GM03348 (cell line): ENCODE data around the gene FGD2.
A peak's percentile ranks its signal among the peaks of the same experiment; 100 is the strongest.
"Not testable (repeated sequence)": the region's sequence is repeated elsewhere in the genome, so short reads cannot be mapped to it uniquely, and the experiment has no call there.

Source experiments
- DNase-seq: peaks from one replicate; pipeline ENCODE4 v3.0.0; 2012; ENCODE audit warnings: low spot score

The FGD2 gene

DNA sequence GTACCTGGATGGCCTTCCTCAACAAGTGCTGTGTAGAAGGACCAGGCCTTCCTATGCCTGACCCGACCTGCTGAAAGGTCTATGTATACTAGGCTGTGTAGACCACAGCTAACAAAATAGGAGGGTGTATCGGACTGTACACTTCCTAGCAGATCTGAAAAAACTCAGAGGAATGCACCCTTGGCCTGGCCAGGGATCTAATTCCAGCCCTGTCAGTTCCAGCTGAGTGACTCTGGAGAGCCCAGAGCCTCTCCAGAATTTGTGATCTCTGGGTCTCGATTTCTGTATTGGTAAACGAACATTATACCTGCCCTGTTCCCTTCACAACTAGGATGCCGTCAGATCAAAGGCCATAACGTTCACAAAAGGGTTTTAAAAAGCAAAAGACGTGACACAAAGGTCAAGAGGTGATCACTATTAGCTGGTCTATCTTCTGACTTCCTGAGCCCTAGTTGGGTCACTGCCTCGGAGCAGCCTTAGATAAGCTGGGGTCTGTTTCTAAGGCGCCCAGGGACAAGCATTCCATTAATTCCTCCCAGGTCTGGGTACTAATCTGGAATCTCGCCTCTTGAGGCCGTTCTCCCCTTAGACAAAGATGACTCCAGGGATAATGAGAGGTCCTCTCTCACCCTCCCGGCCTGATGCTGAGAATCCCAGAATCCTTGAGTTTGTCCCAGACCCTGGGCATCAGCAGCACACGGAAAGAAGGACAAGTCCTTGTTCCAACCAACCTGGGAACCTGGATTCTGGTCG is 33.4 kb upstream of the FGD2 start:
- no peak for DNase-seq

GRCh38 chr6:36973190-36973589 is 32.3 kb upstream of the FGD2 start:
- no peak for DNase-seq

- no peak for DNase-seq
Measured at GRCh38 chr6:36973647-36974046, 31.8 kb upstream of the FGD2 start.

DNA sequence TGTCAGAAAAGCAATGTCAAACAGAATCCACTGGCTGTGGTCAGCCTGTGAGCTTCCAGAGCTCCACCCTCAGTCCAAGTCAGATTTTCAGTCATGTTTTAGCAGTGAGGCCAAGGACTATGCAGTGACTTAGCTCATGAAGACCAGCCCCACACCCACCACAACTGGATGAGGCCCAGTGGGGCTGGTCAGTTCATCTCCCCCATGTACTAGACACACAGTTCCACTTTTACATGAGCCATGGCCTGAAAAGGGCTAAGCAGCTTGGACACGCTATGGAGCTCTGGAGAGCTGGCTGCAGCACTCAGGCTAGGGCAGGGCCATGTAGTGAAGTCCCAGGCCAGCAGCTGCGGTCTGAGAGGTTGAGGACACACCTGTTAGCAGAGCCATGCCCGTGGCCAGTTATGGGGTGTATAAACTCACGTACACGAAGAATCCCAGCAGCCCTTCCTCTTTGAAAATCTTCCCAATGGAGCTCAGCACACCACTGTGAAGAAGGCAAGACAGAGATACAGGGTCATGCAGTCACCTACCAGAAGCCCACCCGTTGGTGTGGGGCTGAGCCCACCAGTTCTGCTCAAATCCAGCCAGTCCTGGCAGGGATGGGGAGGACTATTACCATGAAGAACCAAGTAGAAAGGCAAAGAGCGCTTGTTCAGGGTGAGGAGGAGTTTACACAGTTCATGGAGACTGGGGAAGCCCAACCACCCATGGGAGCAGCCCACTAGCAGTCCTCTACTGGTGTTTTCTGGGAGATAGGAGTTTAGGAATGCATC is 30.0 kb upstream of the FGD2 start:
- no peak for DNase-seq

DNA sequence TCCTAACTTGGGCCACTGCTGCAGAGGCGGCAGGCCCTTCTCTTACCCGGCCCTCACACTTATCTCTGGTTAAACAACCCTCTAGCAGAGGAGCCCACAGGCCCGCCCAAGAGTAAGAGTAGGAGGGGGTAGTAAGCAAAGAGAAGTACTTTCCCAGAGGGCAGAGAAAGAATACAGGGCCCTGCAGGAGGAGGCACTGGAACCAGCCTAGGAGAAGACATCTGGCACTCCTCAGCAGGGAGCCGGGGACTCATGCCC is 29.5 kb upstream of the FGD2 start:
- DNase-seq: no peak

- no peak for DNase-seq
Measured at GRCh38 chr6:36976509-36976908, 28.9 kb upstream of the FGD2 start.

GRCh38 chr6:36976931-36977330 is 28.5 kb upstream of the FGD2 start:
- DNase-seq: no peak

- DNase-seq: peak; percentile 57
Measured at GRCh38 chr6:36977470-36977941, 27.9 kb upstream of the FGD2 start.

GRCh38 chr6:36978421-36979346 is 26.8 kb upstream of the FGD2 start:
- no peak for DNase-seq

DNA sequence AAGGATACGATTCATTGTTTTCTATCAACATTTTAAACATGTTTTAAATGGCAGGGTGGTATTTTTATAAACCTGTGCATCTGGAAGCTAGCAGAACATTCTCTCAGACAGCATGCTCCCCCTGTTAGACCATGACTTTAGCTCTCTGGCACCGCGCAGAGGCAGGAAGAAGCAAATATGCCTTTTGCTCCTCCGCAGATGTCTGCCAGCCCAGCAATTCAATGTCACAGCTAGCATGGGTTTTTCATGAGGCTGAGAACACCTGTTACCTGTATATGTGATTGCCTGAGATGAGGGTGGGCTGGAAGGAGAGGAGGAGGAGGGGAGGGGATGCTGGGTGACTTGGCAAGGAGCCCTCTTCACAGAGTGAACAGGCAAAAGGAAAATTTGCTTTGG is 26.1 kb upstream of the FGD2 start:
- peak; percentile 81 for DNase-seq

GRCh38 chr6:36980129-36980528 is 25.3 kb upstream of the FGD2 start:
- DNase-seq: no peak

GRCh38 chr6:36980876-36981619 is 24.4 kb upstream of the FGD2 start:
- no peak for DNase-seq

DNA sequence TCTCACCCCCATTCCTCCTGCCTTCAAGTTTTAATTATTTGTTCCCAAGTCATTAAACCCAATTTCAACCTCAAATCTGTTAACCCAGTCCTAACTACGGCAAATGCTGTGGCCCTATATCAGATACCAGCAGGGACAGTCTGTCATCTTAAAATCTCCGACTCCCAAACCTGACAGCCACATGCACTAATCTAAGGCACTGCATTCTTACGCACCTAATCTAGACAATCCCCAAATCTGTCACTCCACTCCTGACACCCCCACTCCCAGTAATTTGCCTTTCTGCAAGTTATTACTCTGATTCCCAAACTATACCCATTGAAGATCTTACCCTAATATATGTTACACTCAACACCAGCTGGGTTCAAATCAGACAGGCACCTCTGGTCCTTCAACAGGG is 21.9 kb upstream of the FGD2 start:
- DNase-seq: no peak

DNA sequence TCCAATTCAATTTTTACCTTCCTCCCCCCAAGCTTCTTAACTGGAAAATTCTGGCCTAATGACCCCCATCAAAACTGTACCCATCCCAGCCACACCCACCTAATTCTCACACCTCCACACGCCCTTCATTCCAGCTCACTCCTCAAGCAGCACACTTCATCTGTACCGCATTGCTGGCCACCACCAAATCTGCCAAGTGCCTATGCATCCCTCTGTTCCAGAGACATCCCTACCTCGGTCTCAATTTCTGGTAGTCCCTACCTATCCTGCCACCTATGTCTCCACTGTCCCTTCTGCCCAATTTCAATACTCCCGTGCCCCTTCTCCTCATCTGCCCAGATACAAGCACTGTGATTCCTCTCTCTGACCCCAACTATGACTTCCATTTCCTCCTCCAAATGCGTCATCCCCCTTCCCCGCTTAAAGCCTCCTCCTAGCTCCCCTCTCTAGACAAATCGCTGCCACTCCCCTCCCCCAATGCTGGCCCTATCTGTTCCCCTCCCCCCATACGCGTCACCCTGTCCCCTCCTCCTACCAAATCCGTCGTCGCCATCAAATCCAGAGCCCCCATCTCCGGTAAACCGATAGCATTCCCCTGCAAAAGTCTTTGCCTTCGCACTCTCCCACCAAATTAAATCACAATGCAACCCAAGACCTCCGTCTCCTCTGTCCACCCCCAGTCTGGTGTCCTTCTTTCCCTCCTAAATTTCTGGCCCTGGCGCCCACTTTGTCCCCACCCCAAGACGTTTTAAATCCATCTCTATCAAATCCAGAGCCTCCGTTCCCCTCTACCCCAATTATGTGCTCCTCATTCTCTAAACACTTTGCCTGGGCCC is 20.7 kb upstream of the FGD2 start:
- DNase-seq: peak; percentile 75

DNA sequence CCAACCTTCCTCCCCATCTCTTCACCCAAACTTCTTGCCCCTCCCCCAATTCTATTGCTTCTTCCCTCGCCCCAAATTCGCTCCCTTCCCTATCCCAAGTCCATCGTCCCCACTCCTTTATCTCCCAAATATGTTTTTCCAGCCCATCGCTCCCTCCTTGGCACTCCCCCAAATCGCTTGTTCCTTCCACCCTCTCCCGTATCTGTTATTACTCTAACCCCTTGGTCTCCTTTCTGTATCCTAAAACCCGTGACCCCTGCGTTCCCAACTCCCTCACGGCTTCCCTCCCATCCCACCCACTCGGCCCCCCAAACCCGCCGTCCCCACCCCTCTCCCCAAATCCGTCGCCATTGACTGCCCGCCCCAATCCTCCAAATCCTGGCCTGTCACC is 20.0 kb upstream of the FGD2 start:
- DNase-seq: no peak

DNA sequence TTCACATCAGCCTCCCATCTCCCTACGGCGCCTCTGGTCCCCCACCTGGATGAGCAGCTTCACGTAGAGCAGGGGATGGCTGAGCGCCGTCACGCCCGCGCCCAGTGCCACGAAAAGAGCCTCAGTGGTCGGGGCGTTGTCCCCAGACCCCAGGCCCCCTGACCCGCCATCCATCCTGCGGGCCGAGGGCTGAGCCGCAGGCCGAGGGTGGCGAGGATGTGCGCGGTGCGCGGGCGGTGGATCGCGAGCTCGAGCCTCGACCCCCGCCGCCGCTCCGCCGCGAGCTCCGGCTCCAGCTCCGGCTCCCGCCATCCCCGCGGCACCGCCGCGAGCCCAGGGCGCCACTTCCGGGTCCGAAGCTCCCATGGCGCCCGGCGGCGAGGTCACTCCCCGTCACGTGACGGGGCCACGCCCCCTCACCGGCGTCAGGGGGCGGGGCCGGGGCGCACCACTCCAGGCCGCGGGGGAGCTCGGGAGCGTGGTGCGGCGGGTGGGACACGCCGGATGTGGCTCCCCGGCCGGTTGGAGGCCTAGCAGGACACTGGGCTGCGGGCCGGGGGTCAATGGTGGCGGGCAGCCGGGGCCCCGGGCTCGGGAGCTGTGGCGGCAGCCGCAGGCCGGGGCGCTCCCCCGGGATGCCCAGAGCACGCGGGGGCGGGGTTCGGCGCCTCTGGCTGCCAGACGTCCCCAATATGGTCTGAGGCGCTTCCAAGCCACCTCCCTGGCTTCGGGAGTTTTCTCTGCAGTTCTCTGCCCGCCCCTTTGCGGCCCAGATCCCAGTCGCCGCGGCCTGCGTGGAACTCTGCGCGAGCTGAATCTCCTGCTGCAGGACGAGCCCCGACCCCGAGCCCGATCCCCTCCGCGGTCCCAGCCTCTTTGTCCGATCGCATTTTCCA is 19.4 kb upstream of the FGD2 start, which contains the start of gene MTCH1:
Gene MTCH1 (minus strand): TSS at position 389 of the 896 bp plus-strand sequence. CDS start 23 bp downstream, at position 366.
- DNase-seq: peak; percentile 97

DNA sequence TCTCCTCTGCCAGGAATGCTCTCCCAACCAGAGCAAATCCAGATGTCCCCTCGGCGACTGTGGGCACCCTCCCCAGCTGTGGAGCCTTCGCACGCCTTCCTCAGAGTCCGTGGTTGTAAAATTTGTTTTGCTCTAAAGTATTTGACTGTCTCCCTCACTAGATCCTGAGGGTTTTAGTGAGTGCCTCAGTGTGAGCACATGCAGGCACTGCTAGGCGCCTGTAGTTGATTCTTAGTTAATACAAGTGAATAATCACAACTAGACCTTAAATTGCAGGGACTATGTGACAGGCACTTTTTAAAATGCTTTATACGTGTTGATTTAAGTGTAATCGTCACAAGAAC is 18.8 kb upstream of the FGD2 start:
- DNase-seq: no peak

GRCh38 chr6:36989264-36989663 is 16.2 kb upstream of the FGD2 start:
- DNase-seq: no peak

DNA sequence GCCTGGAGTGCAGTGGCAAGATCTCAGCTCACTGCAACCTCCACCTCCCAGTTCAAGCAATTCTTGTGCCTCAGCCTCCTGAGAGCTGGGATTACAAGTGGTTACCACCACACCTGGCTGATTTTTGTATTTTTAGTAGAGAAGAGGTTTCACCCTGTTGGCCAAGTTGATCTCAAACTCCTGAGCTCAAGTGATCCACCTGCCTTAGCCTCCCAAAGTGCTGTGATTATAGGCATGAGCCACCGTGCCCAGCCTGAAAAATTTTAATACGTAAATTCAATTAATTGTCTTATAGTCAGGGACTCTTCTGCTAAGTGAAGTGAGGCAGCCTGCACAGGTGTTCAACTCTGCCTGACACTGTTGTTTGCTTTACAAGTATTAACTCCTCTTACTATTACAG is 15.1 kb upstream of the FGD2 start:
- not testable (repeated sequence) for DNase-seq
